A172 (cell line): ENCODE measurements around the gene UBC. TPM values are rescaled to one million over a fixed set of nuclear protein-coding genes. Genes with fewer than 3 reads are reported as not detected.
"Not testable (repeated sequence)": the region's sequence is repeated elsewhere in the genome, so short reads cannot be mapped to it uniquely, and the experiment has no call there.

Experiments
- DNase-seq: peaks from one replicate; pipeline ENCODE4 v3.0.0-alpha.2; 2015; ENCODE audit warnings: low spot score
- total RNA-seq: library from RNA; depleted of rRNA; stranded (reverse); fragments of >200 nt; shearing (Covaris generic); gene quantifications from 2 replicates; pipeline ENCODE4 v1.2.3, GENCODE V29; 2014

The UBC gene
- total RNA-seq, 1 experiment from 2014 or later = 1,521 TPM

GRCh38 chr12:124931528-124931927, 17.1 kb upstream of the UBC start:
- not testable (repeated sequence) for DNase-seq

- DNase-seq = no peak
Observed at GRCh38 chr12:124930586-124930985, 16.1 kb upstream of the UBC start.

- DNase-seq = no peak
Observed at GRCh38 chr12:124929649-124930419, 15.4 kb upstream of the UBC start.

- DNase-seq = no peak
Observed at GRCh38 chr12:124928912-124929530, 14.6 kb upstream of the UBC start.

GRCh38 chr12:124928095-124928911, 13.9 kb upstream of the UBC start:
- peak; percentile 58 for DNase-seq

- peak; percentile 81 for DNase-seq
Observed at GRCh38 chr12:124927201-124928094, 13.0 kb upstream of the UBC start.

GRCh38 chr12:124925782-124926181, 11.3 kb upstream of the UBC start:
- DNase-seq = not testable (repeated sequence)

- no peak for DNase-seq
Observed at GRCh38 chr12:124925117-124925516, 10.7 kb upstream of the UBC start.

GRCh38 chr12:124923905-124924734, 9.7 kb upstream of the UBC start:
- DNase-seq = peak; percentile 68

- DNase-seq = peak; percentile 64
Observed at GRCh38 chr12:124921200-124922031, 7.0 kb upstream of the UBC start.

GRCh38 chr12:124920353-124920935, 6.0 kb upstream of the UBC start:
- DNase-seq = no peak

GRCh38 chr12:124919521-124920352, 5.3 kb upstream of the UBC start:
- peak; percentile 75 for DNase-seq

- not testable (repeated sequence) for DNase-seq
Observed at GRCh38 chr12:124918622-124918988, 4.2 kb upstream of the UBC start.

GRCh38 chr12:124917841-124918621, 3.6 kb upstream of the UBC start:
- DNase-seq = no peak

- DNase-seq = peak; percentile 99
Observed at GRCh38 chr12:124917135-124917840, 2.8 kb upstream of the UBC start.

GRCh38 chr12:124916374-124917134, 2.1 kb upstream of the UBC start:
- peak; percentile 93 for DNase-seq
